Measurements from ENCODE around the gene GPR156. TPM values are rescaled to one million over a fixed set of nuclear protein-coding genes. Genes with fewer than 3 reads are reported as not detected.

Gene GPR156
- polyA plus RNA-seq, 2 of the 4 experiments (the other 2 are of a cell fraction): 0.43 to 0.68 TPM

DNA sequence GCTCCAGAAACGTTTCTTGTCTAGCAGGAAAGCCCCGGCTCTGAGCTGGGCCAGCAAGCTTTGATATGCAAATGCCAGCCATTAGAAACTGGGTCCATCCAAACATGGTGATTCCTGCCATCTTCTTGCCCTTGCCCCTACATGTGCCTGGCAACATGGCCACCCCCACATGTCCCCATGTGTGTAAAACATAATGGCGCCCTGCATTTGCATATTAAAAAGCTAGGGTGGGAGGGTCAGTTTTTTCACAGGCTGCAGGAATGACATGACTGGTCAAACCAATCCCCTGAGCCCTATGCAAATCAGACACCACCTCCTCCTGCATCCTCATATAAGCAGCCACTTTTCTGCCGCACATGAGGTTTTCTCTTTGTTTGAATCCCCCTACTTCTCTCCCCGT lies 21.2 kb downstream of the GPR156 start:
- 49% methylated on average over 5 of the region's 5 CpGs for WGBS (ENCODE audit: missing lambda C conversion rate)
- no peak overlapping the region for H3K4me2 ChIP-seq
- H3K4me3 ChIP-seq: no peak overlapping the region
- no peak for FAIRE-seq
- no peaks in the 10 kb centered on the region for H3K4me1 ChIP-seq
- TF ChIP-seq FOXS1 (CRISPR knock-in tag; IDR thresholded peaks at IDR 0.05): no peak
- TF ChIP-seq RAD21 (conservative IDR thresholded peaks at IDR 0.05 in 1 of 2, IDR thresholded peaks at IDR 0.05 in 1 of 2): no peak
- TF ChIP-seq, protein P1, sequence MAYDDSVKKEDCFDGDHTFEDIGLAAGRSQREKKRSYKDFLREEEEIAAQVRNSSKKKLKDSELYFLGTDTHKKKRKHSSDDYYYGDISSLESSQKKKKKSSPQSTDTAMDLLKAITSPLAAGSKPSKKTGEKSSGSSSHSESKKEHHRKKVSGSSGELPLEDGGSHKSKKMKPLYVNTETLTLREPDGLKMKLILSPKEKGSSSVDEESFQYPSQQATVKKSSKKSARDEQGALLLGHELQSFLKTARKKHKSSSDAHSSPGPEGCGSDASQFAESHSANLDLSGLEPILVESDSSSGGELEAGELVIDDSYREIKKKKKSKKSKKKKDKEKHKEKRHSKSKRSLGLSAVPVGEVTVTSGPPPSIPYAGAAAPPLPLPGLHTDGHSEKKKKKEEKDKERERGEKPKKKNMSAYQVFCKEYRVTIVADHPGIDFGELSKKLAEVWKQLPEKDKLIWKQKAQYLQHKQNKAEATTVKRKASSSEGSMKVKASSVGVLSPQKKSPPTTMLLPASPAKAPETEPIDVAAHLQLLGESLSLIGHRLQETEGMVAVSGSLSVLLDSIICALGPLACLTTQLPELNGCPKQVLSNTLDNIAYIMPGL (CRISPR knock-in tag; IDR thresholded peaks at IDR 0.05; ENCODE audit: borderline replicate concordance): no peak
- no peak for TF ChIP-seq PHF8 (IDR thresholded peaks at IDR 0.05; ENCODE audit: borderline replicate concordance, low read depth)
- no peak for TF ChIP-seq CBX2 (IDR thresholded peaks at IDR 0.05; ENCODE audit: borderline replicate concordance, low read depth)
- no peak for TF ChIP-seq KDM5A (IDR thresholded peaks at IDR 0.05)
- no peak for TF ChIP-seq FOSB (CRISPR knock-in tag; IDR thresholded peaks at IDR 0.05)
- no peak for TF ChIP-seq TFCP2L1 (CRISPR knock-in tag; IDR thresholded peaks at IDR 0.05)
- no peak for TF ChIP-seq MYC (IDR thresholded peaks at IDR 0.05; ENCODE audit: borderline replicate concordance, low read length)
- no peak for TF ChIP-seq NFE2L2 (conservative IDR thresholded peaks at IDR 0.05; ENCODE audit: low read length)
- TF ChIP-seq ZSCAN20 (CRISPR knock-in tag; IDR thresholded peaks at IDR 0.05): no peak
- no peak for TF ChIP-seq NR3C1 (IDR thresholded peaks at IDR 0.05)
- no peak for TF ChIP-seq KDM1A (IDR thresholded peaks at IDR 0.05; ENCODE audit: low read depth)
- CTCF ChIA-PET: interaction anchor here (0.8 to 2.5 kb wide), 4 partner anchors 9 to 295 kb away, joined by 3 to 10 read pairs (median 3); no protein-coding TSS in a partner anchor
- H3K9me3 ChIP-seq: peaks cover 3% of the 10 kb centered on the region; the same call in 2 of the 3 replicates
- DNase-seq (ENCODE audit: low read depth in 1 of 2, low spot score in 1 of 2): no peak
- POLR2A ChIA-PET: interaction anchor here (1.5 kb wide), 1 partner anchor 86 kb away, joined by 3 read pairs; the partner anchor contains the start of gene LRRC58
- H3K27ac ChIP-seq: no peak overlapping the region
- no peak for ATAC-seq

DNA sequence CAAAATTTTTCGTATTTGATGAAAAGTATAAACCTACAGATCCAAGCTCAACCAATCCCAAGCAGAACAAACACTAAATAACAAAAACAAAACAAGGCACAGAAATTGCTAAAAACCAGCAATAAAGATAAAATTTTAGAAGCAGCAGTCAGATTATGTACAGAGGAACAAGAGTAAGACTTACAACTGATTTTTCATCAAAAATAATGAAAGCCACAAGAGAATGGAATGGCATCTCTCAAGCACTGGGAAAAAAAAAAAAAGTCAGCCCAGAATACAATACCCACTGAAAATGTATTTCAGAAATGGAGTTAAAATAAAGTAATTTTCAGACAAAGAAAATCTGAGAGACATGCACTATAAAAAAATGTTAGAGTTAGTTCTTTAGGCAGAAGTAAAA lies 27.0 kb downstream of the GPR156 start:
- WGBS (ENCODE audit: missing lambda C conversion rate): 5% methylated on average over 1 of the region's 1 CpG
- no peak for DNase-seq (ENCODE audit: low read depth in 1 of 2, low spot score in 1 of 2)
- ChIA-PET POLR2A (no interaction called here), CTCF (no interaction called here)
- Histone ChIP-seq H3K4me3 (no peak overlapping the region), H3K27ac (no peak overlapping the region), H3K4me2 (no peak overlapping the region), H3K9me3 (peaks cover 30% of the 10 kb centered on the region), H3K4me1 (no peaks in the 10 kb centered on the region)
- no peak for FAIRE-seq
- TF ChIP-seq, protein P2, sequence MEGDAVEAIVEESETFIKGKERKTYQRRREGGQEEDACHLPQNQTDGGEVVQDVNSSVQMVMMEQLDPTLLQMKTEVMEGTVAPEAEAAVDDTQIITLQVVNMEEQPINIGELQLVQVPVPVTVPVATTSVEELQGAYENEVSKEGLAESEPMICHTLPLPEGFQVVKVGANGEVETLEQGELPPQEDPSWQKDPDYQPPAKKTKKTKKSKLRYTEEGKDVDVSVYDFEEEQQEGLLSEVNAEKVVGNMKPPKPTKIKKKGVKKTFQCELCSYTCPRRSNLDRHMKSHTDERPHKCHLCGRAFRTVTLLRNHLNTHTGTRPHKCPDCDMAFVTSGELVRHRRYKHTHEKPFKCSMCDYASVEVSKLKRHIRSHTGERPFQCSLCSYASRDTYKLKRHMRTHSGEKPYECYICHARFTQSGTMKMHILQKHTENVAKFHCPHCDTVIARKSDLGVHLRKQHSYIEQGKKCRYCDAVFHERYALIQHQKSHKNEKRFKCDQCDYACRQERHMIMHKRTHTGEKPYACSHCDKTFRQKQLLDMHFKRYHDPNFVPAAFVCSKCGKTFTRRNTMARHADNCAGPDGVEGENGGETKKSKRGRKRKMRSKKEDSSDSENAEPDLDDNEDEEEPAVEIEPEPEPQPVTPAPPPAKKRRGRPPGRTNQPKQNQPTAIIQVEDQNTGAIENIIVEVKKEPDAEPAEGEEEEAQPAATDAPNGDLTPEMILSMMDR (IDR thresholded peaks at IDR 0.05): no peak
- TF ChIP-seq NFE2L2 (conservative IDR thresholded peaks at IDR 0.05; ENCODE audit: low read length) (no peak), HOXB5 (CRISPR knock-in tag; IDR thresholded peaks at IDR 0.05) (no peak), RCOR1 (IDR thresholded peaks at IDR 0.05; ENCODE audit: low read depth, low read length) (no peak), ZC3H11A (IDR thresholded peaks at IDR 0.05) (no peak), RFX5 (IDR thresholded peaks at IDR 0.05) (no peak), RARB (CRISPR knock-in tag; IDR thresholded peaks at IDR 0.05) (no peak), CHD2 (IDR thresholded peaks at IDR 0.05; ENCODE audit: low read length, partially characterized antibody) (no peak), TP53 (CRISPR knock-in tag; IDR thresholded peaks at IDR 0.05) (no peak), MAFK (IDR thresholded peaks at IDR 0.05; ENCODE audit: partially characterized antibody) (no peak), HEYL (CRISPR knock-in tag; IDR thresholded peaks at IDR 0.05) (no peak), NR3C1 (IDR thresholded peaks at IDR 0.05) (no peak), KDM1A (IDR thresholded peaks at IDR 0.05; ENCODE audit: low read depth) (no peak)
- TF ChIP-seq, protein P3, sequence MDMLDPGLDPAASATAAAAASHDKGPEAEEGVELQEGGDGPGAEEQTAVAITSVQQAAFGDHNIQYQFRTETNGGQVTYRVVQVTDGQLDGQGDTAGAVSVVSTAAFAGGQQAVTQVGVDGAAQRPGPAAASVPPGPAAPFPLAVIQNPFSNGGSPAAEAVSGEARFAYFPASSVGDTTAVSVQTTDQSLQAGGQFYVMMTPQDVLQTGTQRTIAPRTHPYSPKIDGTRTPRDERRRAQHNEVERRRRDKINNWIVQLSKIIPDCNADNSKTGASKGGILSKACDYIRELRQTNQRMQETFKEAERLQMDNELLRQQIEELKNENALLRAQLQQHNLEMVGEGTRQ (IDR thresholded peaks at IDR 0.05): no peak
- TF ChIP-seq, protein P4, sequence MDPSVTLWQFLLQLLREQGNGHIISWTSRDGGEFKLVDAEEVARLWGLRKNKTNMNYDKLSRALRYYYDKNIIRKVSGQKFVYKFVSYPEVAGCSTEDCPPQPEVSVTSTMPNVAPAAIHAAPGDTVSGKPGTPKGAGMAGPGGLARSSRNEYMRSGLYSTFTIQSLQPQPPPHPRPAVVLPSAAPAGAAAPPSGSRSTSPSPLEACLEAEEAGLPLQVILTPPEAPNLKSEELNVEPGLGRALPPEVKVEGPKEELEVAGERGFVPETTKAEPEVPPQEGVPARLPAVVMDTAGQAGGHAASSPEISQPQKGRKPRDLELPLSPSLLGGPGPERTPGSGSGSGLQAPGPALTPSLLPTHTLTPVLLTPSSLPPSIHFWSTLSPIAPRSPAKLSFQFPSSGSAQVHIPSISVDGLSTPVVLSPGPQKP (IDR thresholded peaks at IDR 0.05; ENCODE audit: low read depth, low read length): no peak
- no peak for ATAC-seq

All from A549 (cell line).